Loucy (cell line): Measurements from ENCODE around the gene ASB10.
A peak's percentile ranks its signal among the peaks of the same experiment; 100 is the strongest.

Source experiments
- CTCF ChIP-seq: fragments of 200-600 bp; sonication (generic); conservative IDR thresholded peaks from 2 replicates; pipeline ENCODE4 v1.5.1; 2014; ENCODE audit warnings: mild to moderate bottlenecking, antibody characterized with exemption, low read length
- EZH2phosphoT487 ChIP-seq: fragments of 200-600 bp; IDR thresholded peaks from 2 replicates; pipeline ENCODE4 v1.6.1; 2018; ENCODE audit warnings: antibody characterized with exemption, mild to moderate bottlenecking, moderate library complexity, borderline replicate concordance

GRCh38 chr7:151211155-151211772 is 24.2 kb upstream of the ASB10 start:
- 0 out of 2 replicates have a peak, but pooled peaks have one; percentile 24 for TF ChIP-seq CTCF
- no peak for TF ChIP-seq EZH2phosphoT487
